CD4-positive, alpha-beta T cell treated with Interleukin-2 at 100 ng/mL for 4 hours (primary cell): ENCODE measurements around the gene SCIN.

Experiments
- DNase-seq: peaks from one replicate; pipeline ENCODE4 v3.0.0-alpha.2; 2020; ENCODE audit warnings: low spot score

The SCIN gene

DNA sequence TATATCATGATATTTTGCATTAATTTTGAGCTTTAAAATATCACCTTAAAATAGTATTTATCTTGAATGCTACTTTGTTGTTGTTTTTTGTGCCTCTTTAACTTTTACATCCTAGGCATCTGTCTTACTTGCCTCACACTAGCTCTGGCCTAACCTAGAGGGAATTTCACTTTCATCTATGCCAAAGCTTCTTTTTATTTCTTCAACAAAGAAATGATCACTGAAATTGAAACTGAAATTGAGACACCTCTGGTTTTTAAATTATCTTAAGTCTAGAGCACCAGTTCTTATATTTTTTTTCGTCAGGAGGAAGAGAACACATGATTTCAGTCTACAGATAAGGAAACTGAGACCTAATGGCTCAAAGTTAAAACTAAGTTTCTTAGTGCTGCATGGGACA lies 3.5 kb upstream of the SCIN start:
- DNase-seq = no peak

GRCh38 chr7:12569673-12570072 lies 847 bp upstream of the SCIN start:
- DNase-seq = no peak

DNA sequence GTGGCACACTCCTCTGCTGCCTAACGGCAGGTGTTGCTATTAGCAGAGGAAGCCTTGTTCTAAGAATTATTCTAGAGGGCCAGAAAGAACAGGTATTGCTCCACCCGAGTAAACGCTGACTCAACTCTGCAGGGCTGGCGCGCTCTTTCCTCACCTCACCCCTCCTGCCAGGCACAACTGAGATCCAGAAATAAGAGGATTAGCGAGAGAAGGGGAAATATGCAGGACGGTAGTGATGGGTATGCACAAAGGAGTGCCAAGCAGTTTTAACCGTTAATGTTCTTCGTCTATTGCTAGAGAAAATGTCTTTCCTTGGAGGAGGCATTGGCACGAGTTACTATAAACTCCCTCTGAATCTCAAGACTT lies 369 bp upstream of the SCIN start:
- no peak for DNase-seq

DNA sequence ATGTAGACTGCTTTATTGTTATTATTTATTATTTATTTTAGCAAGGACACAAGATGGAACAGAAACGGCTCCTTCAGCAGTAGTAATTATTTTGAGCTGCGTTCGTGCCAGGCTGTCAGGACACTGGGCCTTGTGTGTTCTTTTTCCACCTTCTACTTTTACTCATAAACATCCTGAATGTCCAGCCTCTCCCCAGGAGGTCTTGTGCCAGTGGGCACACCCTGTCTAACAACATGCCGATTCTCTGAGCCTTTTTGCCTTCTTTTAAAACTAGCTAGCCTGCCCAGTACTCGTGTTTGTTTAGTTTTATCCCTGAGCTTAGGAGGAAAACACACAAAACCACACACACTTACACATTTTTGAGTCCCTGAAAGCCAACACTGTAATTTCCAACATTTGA lies 1.2 kb downstream of the SCIN start:
- no peak for DNase-seq

GRCh38 chr7:12572941-12573575 lies 2.5 kb downstream of the SCIN start:
- DNase-seq = no peak

- no peak for DNase-seq
Observed at GRCh38 chr7:12573885-12574284, 3.4 kb downstream of the SCIN start.

DNA sequence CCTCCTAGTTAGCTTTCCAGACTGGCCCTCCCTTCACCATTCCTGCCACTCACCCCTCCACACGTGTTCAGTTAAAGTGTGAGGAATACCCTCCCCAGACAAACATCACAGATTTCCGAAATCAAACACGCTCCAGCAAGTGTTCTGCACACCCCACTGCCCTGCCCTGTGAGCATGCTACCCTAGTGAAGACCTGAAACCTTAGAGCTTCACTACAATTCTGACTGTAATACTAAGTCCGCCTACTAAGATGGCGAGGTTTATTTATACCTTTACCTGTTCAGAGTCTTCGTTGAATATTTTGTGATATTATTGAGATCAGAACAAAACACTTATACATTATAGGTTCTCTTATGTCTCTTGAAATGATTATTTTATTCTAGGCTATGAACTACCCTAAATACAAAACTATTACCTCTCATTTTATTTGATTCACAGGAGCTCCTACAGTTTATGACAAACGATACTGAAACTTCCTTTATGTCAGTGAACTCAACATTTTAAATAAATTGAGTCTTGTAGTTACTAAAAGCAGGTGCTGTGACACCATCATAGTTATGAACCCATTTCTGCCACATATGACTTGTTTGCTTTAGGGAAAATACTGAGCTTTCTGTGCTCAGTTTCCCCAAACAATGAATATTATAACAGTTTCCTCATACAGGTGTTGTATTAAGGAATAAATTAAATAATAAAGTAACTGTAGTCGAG lies 8.6 kb downstream of the SCIN start:
- DNase-seq = no peak

DNA sequence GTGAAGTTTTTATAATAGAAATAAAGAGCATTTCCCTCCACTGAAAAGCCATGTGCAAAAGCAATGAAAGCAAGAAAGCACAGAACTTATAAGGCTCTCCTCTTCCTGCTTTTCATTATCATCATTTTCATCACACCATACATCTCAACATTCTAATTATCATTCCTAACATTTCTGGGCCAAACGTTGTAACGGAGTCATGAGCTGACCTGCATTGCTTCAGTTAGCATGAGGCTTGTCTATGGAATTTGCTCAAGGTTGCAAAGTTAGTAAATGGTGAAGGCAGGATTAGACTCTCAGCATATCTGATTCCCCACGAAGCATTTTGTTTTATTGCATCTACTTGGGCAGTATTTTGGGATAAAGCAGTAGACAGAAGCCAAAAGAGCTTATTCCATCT lies 11.4 kb downstream of the SCIN start:
- DNase-seq = no peak

- no peak for DNase-seq
Observed at GRCh38 chr7:12582362-12582761, 11.8 kb downstream of the SCIN start.

GRCh38 chr7:12583176-12583575 lies 12.7 kb downstream of the SCIN start:
- DNase-seq = no peak

DNA sequence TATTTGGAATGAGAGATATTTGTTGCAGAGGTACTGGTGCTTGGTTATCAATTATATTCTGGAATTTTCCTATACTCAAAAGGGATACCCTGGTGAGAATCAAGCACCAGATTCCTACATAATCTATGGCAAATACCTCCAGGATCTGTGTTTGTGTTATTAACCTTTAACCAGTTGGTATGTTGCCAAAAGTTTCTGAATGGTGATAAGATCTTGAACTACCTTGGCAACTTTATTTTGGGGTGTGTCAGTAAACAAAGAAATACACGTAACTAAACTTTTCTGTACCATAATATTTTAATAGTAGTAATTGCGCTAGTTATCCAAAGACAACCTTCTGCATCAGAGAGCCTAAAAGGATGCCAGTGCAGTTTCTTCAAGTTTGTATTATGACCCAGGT lies 13.4 kb downstream of the SCIN start:
- DNase-seq = no peak

GRCh38 chr7:12584930-12585329 lies 14.4 kb downstream of the SCIN start:
- DNase-seq = no peak

DNA sequence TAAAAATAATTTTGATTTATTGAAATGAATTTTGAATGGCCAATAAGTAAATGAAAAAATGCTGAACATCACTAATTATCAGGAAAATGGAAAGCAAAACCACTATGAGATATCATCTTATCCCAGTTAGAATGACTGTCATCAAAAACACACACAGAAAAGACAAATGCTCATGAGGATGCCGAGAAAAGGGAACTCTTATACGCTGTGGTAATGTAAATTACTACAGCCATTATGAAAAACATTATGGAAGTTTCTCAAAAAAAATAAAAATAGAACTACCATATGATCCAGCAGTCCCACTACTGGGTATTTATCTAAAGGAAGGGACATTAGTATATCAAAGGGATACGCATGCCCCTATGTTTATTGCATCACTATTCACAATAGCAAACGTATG lies 15.8 kb downstream of the SCIN start:
- no peak for DNase-seq

GRCh38 chr7:12588259-12588904 lies 17.9 kb downstream of the SCIN start:
- no peak for DNase-seq

- DNase-seq = no peak
Observed at GRCh38 chr7:12590559-12590958, 20.0 kb downstream of the SCIN start.

DNA sequence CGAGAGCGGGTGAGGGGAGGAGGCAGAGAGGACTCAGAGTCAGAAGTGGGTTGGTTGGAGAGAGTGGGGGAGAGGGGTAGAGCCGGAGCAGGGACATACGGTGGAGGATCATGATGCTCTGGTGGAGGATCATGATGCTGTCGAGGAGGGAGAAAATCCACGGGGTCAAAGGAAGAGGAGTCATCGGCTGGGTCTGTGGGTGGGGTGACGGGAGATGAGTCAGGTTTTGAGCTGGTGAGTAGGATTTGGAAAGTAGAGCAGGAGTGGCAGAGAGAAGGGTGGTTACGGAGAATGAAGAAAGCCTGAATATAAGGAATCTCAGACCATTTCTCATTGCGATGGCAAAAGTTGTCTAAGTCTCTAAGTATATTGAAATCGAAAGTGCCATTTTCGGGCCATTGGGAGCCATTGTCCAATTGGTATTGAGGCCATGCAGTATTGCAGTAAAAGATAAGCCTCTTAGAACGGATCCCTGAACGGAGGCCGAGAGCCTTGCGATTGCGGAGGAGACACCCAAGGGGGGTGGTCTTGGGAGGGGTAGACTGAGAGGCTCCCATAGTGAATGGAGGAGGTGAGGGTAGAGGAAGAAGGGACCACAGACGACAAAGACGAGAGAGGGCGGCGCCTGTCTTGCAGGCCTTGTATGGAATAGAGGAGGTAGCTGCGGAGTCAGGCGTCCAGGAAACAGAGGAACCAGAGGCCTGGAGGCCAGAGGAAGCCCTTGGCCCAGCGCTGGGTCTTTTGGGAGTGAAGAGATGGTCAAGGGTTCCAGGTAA lies 23.8 kb downstream of the SCIN start:
- DNase-seq = no peak

DNA sequence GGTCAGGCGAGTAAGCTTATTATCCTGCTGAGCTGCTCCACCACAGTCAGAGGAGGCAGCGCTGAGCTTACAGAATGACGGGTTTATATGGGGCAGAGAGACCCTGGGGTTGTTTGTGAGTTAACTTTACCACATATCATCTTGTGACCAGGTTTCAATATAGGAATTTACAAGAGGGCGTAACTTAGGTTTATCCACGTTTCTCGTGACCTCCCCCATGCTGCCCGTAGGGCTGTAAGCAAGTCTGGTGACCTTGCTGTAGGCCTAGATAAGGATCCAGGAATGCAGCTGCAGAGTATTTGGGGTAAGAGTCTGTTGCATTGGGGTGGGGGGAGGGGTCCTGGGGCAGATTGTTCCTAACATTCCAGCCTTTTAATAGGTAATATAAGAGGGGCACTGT lies 24.6 kb downstream of the SCIN start:
- no peak for DNase-seq

DNA sequence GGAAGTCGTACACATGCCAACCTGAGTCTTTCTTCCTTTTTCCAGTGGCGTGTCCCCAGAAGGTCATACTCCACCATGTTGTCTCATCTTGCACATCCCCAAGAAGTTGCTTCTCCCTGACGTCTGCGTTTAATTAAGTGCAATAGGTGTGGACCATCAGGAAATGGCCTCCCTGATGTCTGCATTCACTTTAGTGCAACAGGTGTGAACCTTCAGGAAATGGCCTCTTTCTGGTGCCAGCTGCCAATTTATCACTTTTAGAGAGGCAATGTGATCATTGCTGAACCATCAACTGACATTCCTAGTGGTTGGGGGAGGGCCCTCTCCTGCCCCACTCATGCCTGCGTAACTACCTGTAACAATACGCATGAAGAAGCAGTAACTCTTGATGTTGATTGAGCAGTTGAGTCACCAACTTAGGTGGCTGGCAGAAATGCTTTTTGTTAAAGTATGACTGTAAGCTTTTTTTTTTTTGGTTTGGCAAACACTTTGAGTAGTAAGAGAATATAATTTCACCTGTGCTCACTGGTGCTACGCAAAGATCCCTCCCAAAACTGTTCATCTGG lies 25.8 kb downstream of the SCIN start:
- DNase-seq = no peak

- DNase-seq = no peak
Observed at GRCh38 chr7:12601302-12601869, 30.9 kb downstream of the SCIN start.

GRCh38 chr7:12607134-12607533 lies 36.6 kb downstream of the SCIN start:
- no peak for DNase-seq

DNA sequence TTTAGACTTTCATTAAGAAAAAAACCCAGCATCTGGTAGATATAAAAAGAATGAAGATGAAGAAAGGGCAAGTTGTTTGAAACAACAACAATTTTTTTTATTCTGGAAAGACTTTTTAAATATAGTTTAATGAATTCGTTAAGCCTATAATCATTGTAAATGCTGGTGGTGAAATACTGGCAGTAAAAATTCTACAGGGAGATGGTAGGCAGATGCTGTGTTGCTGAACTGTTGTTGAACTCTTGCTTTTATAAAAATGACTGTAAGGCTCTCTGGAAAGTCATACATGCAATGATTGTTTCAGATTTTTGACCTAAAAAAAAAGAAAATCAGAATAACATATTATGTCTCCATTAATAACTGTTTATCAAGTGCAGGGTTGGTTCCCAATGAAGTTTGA lies 39.0 kb downstream of the SCIN start:
- no peak for DNase-seq

DNA sequence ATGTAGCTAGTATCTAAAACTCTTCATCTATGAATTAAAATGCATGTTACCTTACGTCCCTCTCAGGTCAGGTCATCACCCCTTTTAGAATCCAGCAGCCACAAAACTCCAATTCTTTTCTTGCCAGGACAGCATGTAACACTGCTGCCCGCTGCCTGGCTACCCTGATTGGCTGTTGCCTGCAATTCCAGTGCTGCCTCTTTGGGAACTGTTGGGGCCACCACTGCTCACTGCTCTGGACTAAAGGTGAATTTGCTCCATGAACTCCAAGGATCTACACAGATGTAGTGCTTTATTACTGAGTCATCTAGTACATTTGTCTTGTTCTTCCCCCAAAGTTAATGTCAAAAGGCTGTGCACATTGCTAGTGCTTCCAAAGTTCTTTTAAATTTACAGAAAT lies 40.4 kb downstream of the SCIN start:
- DNase-seq = no peak
